Anterior cingulate cortex (tissue), 58 donors: Measurements from ENCODE around the gene OR2T4.
A peak's percentile ranks its signal among the peaks of the same experiment; 100 is the strongest.

Source experiments
- DNase-seq, 58 donors: peaks; one replicate each; lab custom pipeline; 2025; lab: John Stamatoyannopoulos, UW

Gene OR2T4, protein sequence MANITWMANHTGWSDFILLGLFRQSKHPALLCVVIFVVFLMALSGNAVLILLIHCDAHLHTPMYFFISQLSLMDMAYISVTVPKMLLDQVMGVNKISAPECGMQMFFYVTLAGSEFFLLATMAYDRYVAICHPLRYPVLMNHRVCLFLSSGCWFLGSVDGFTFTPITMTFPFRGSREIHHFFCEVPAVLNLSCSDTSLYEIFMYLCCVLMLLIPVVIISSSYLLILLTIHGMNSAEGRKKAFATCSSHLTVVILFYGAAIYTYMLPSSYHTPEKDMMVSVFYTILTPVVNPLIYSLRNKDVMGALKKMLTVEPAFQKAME

GRCh38 chr1:248361121-248361715 is at the start of gene OR2T4:
Gene OR2T4, plus strand, starts transcription at chr1:248361665. Its CDS starts 0 bp downstream, at chr1:248361665.
- peak in 7 of 58 donors; percentile 0 to 68 (median 18) for DNase-seq

DNA sequence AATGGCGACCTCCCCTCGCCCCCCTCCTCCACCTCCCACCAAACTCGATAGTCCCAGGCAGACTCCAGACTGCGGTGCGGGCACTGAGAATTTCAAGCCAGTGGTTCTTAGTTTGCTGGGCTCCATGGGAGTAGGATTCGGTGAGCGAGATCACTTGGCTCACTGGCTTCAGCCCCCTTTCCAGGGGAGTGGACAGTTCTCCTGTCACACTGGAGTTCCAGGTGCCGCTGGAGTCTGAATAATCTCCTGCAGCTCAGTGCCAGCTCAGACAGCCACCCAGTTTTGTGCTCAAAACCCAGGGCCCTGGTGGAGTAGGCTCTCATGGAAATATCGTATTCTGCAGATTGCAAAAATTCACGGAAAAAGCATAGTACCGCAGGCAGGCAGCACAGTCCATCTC is 44.7 kb upstream of the OR2T4 start:
- DNase-seq: no peak

- no peak for DNase-seq
These were observed 37.0 kb upstream of the OR2T4 start, which contains the start of gene OR2M7 for GRCh38 chr1:248324468-248324867. Gene OR2M7, minus strand, starts transcription at chr1:248324568. Its CDS starts 0 bp downstream, at chr1:248324568.

DNA sequence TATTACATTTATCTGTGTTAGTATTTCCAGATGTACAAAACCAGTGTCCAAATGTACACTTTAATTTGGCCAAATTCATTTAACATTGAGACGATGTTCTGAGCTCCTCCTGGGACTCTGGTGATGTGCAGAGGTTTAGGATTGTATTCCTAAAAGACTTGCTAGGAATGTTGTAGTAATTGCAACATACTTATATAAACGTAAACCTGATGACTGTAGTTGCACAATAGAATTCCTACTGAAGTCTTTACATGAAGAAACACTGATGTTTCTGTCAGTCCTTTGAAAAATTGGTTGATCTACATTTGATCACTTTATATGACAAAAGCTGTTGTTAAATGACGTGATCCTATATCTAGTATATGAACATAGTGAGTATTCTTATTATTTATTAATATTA is 18.0 kb upstream of the OR2T4 start:
- DNase-seq: no peak

GRCh38 chr1:248348475-248348874 is 13.0 kb upstream of the OR2T4 start, which contains the start of gene OR14C36:
Gene OR14C36, plus strand, starts transcription at chr1:248348775. Its CDS starts 0 bp downstream, at chr1:248348775.
- DNase-seq: no peak

DNA sequence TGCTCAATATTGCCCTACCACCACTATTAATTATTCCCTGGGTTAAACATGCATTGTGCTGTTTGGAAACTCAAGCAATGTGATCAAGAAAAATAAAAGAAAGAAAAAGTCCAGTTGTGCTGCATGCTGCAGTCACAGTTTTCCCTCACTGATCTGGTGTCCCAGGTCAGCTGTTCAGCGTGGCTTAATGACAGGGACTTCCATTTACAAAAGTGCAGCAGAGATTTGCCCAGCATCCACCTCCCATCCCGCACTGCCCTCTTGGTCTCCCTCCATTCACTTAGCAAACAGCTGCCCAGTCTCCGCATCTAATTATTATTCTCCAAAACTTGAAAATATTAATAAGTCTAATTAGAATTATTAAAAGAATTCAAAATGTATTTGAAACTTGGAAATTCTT is 2.0 kb upstream of the OR2T4 start:
- peak in 6 of 58 donors; percentile 5 to 26 (median 8) for DNase-seq

- DNase-seq: no peak
These were observed 5.1 kb downstream of the OR2T4 start for GRCh38 chr1:248366609-248367008.

- DNase-seq: no peak
These were observed 10.9 kb downstream of the OR2T4 start for GRCh38 chr1:248372394-248372793.

- no peak for DNase-seq
These were observed 12.3 kb downstream of the OR2T4 start for GRCh38 chr1:248373761-248374160.

GRCh38 chr1:248375446-248375845 is 14.0 kb downstream of the OR2T4 start, which contains the start of gene OR2T6:
Gene OR2T6, plus strand, starts transcription at chr1:248375746. Its CDS starts 11,863 bp downstream, at chr1:248387609.
- no peak for DNase-seq

DNA sequence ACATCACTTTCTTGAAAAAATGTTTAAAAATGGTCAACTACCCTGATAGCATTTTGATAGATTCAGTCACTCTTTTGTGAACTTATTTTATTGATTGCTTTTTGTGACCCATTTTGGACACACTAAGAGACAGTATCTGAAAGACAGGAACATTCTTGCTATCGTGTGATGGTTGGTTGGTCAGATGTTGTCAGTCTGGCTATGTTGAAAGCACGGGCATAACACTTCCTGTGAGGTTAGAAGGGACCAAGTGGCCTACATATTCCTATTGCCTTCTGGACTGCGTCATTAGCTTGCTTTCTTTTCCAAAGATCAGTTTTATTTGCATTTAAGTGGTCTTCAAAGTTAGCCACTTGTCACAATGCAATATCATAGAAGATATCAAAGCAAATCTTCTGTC is 15.5 kb downstream of the OR2T4 start:
- no peak for DNase-seq

- no peak for DNase-seq
These were observed 19.4 kb downstream of the OR2T4 start for GRCh38 chr1:248380854-248381253.

DNA sequence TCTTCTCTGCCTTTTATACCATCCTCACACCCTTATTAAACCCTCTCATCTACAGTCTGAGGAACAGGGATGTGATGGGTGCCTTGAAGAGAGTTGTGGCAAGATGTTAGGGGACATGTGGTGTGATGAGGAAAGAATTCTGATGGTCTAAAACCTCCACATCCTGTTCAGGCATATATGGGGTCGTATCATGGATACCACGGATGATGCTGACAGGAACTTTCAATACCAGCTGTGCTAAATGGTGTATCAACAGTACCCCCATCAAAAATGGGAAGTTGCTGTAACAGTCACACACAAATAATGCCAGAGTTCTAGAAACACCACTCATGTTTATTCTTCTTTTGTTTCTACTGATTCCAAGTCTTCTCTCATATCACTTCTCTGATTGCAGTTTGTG is 27.0 kb downstream of the OR2T4 start:
- DNase-seq: no peak

- peak in 1 of 58 donors; percentile 4 for DNase-seq
These were observed 31.6 kb downstream of the OR2T4 start for GRCh38 chr1:248393050-248393449.

DNA sequence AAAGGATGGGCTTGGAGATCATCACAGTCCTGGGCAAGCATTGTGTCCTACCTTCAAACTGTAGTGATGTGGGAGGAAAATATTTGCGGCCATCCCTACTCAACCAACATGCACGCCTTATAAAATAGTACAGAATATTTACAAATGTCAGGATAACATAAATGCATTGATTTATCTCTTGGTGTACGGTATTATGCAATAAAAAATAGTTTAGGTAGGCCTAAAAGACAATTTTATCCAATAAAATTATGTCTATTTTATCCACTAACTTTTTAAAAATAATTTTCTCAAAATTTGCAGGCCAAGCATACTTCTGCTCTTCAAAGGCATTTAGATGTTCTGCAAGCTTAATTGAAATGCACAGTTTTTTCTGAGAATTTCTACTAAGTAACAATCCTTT is 41.3 kb downstream of the OR2T4 start, which contains the start of gene OR2T1:
Gene OR2T1, plus strand, starts transcription at position 301 of the 400 bp plus-strand sequence. CDS start 3,100 bp downstream, outside the sequence.
- no peak for DNase-seq

DNA sequence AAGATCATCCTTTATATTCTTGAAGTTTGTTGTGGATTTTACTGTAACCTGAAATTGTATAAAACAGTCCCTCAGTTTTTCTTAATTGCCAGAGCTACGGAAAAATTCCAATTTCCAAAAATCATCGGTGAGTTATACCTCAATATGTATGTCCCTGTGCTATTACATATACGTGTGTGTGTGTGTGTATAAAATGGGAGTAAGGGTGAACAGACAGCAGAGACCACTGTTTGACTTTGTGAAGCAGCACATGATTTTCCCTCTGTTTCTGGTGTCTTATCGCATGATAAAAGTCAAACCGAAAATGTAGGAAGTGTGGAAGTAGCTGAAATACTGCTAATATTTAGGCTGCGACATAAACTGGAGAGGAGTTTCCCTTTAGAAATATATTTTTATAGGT is 42.6 kb downstream of the OR2T4 start:
- peak in 22 of 58 donors; percentile 2 to 79 (median 38) for DNase-seq

DNA sequence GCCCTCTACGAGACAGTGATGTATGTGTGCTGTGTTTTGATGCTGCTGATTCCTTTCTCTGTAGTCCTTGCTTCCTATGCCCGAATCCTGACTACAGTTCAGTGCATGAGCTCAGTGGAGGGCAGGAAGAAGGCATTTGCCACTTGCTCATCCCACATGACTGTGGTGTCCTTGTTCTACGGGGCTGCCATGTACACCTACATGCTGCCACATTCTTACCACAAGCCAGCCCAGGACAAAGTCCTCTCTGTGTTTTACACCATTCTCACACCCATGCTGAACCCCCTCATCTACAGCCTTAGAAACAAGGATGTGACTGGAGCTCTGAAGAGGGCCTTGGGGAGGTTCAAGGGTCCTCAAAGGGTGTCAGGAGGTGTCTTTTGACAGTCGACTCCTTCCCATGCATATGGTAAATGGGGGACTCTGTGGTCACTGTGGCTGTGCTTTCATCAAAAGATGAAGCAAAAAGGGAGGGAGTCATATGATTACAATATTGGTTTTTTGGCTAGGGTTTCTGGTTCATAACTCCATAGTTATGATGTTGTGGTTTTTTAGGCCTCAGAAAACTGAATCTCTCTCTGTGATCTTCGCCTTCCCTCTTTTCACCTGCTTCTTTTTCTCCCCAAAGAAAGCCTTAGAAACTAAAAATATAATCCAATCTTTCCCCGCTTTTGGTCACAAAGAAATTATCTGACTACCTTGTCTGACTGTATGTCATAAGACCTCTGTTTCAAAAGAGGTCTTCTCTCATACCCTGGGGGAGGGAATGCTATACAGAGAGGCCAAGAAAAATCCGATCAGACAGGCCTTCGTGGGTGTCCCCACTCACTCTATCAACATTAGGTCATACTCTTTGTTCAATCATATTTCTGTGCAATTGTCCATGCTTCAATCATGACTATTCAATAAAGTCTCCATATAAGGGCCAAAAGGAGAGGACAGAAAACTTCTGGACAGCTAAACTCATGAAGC is 45.5 kb downstream of the OR2T4 start:
- no peak for DNase-seq
